GM12892 (cell line): Measurements from ENCODE around the gene ZDHHC1.

Source experiments
- POLR2A ChIP-seq: IDR thresholded peaks from 2 replicates; pipeline ENCODE4 v1.6.1; 2011; ENCODE audit warnings: low read depth, low read length, control low read depth
- POLR2AphosphoS5 ChIP-seq: IDR thresholded peaks from 2 replicates; pipeline ENCODE4 v1.6.1; 2011; ENCODE audit warnings: low read depth, low read length, control low read depth

DNA sequence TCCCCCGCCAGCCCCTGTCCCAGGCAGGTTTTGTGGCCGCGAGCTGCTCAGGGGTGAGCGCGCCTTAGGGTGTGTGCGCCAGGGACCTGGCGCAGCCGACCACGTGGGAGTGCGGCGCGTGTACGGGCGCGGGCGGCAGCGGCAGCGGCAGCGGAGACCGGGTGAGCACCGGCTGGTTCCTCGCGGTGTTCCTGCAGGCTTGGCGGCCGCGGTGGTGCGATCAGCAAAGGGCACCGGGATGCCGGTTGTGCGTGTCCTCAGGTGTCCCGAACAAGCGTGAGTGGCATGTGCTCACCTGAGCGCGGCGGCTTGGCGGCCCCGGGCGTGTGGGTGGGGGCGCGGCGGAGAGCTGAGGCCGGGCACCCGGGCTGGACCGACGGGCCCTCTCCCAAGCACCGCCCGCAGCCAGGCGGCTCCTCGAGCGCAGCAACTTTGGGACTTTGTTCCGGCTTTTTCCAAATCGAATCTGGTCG is 14.3 kb upstream of the ZDHHC1 start:
- TF ChIP-seq POLR2AphosphoS5, result no peak
- TF ChIP-seq POLR2A, result no peak
